Neural crest cell (in vitro differentiated cells): ENCODE results near the gene NATD1. TPM values are rescaled to one million over a fixed set of nuclear protein-coding genes. Genes with fewer than 3 reads are reported as not detected.

Source experiments
- DNase-seq: peaks from one replicate; pipeline ENCODE4 v3.0.0; 2021; ENCODE audit warnings: low read depth, mixed read lengths, low spot score
- H3K27ac Mint-ChIP-seq: one replicate; pipeline ENCODE4 v1.8.0; 2021; ENCODE audit warnings: mild to moderate bottlenecking, mixed read lengths; ENCODE audit not compliant: unreplicated experiment
- H3K27me3 Mint-ChIP-seq: 2 replicates; pipeline ENCODE4 v1.8.0; 2021; ENCODE audit warnings: low read depth, mild to moderate bottlenecking, mixed read lengths
- H3K36me3 Mint-ChIP-seq: 2 replicates; pipeline ENCODE4 v1.8.0; 2021; ENCODE audit warnings: low read depth, mild to moderate bottlenecking, mixed read lengths
- H3K4me1 Mint-ChIP-seq: 2 replicates; pipeline ENCODE4 v1.8.0; 2021; ENCODE audit warnings: mixed read lengths
- H3K4me3 Mint-ChIP-seq: one replicate; pipeline ENCODE4 v1.8.0; 2021; ENCODE audit warnings: mild to moderate bottlenecking, mixed read lengths
- H3K9me3 Mint-ChIP-seq: 2 replicates; pipeline ENCODE4 v1.8.0; 2021; ENCODE audit warnings: mixed read lengths
- CTCF ChIP-seq: fragments of 200-600 bp; sonication (generic); conservative IDR thresholded peaks from 2 replicates; pipeline ENCODE4 v1.5.0; 2021; ENCODE audit warnings: antibody characterized with exemption, mild to moderate bottlenecking
- total RNA-seq: library from RNA; stranded (reverse); gene quantifications from 2 replicates; pipeline ENCODE4 v1.2.1, GENCODE V29; 2021

NATD1 gene
- total RNA-seq, 1 donor from 2014 or later = 6.7 TPM

GRCh38 chr17:21287703-21288449, 34.7 kb upstream of the NATD1 start:
- no peak for DNase-seq
- Mint-ChIP-seq H3K4me1 (peaks cover 28% of the 10 kb centered on the region), H3K27ac (no peak overlapping the region), H3K27me3 (no peaks in the 10 kb centered on the region), H3K4me3 (peak overlapping the region; percentile 54), H3K9me3 (no peaks in the 10 kb centered on the region), H3K36me3 (no peaks in the 10 kb centered on the region)
- TF ChIP-seq CTCF = no peak

- Mint-ChIP-seq H3K4me1 (peaks cover 24% of the 10 kb centered on the region), H3K36me3 (no peaks in the 10 kb centered on the region), H3K9me3 (no peaks in the 10 kb centered on the region), H3K4me3 (peak overlapping the region; percentile 87), H3K27ac (no peak overlapping the region), H3K27me3 (peaks cover 7% of the 10 kb centered on the region)
- no peak for DNase-seq
- TF ChIP-seq CTCF = no peak
These were observed 33.9 kb upstream of the NATD1 start for GRCh38 chr17:21286909-21287702.

GRCh38 chr17:21286066-21286770, 33.0 kb upstream of the NATD1 start:
- Mint-ChIP-seq H3K4me3 (peak overlapping the region; percentile 87), H3K4me1 (peaks cover 19% of the 10 kb centered on the region), H3K36me3 (no peaks in the 10 kb centered on the region), H3K27me3 (peaks cover 15% of the 10 kb centered on the region), H3K9me3 (no peaks in the 10 kb centered on the region), H3K27ac (no peak overlapping the region)
- DNase-seq = no peak
- TF ChIP-seq CTCF = no peak

GRCh38 chr17:21285164-21286065, 32.2 kb upstream of the NATD1 start:
- peak overlapping the region; percentile 83 for H3K27ac Mint-ChIP-seq
- TF ChIP-seq CTCF = no peak
- no peaks in the 10 kb centered on the region for H3K36me3 Mint-ChIP-seq
- DNase-seq = no peak
- H3K9me3 Mint-ChIP-seq = no peaks in the 10 kb centered on the region
- H3K4me1 Mint-ChIP-seq = peaks cover 18% of the 10 kb centered on the region
- peak overlapping the region; percentile 87 for H3K4me3 Mint-ChIP-seq
- H3K27me3 Mint-ChIP-seq = peaks cover 15% of the 10 kb centered on the region
